K562 (cell line): Measurements from ENCODE around the gene CDH20. TPM values are rescaled to one million over a fixed set of nuclear protein-coding genes. Genes with fewer than 3 reads are reported as not detected.

Source experiments
- ATAC-seq: fragments of 200-7000 bp; cut with Tn5 transposase; 3 replicates; pipeline ENCODE4 v1.9.1; 2020; ENCODE audit warnings: moderate library complexity
- BruUV-seq: library from RNA; stranded (reverse); fragments of 400-500 nt; replicated peaks from 2 replicates; lab custom pipeline; 2021; lab: Mats Ljungman, UMichigan
- CTCF ChIA-PET: fragments of 300-600 bp; formaldehyde crosslinking; extraction: SDS; loops from one replicate; lab custom pipeline; 2021; ENCODE audit warnings: low intra/inter-chr PET ratio; lab: Yijun Ruan, JAX
- POLR2A ChIA-PET: fragments of 300-600, 350-650 bp; sonication (Branson Sonifier 250); formaldehyde crosslinking; extraction: SDS; loops from one replicate; lab custom pipeline; 2021; ENCODE audit warnings: antibody characterized with exemption, inconsistent platforms; lab: Yijun Ruan, JAX
- DNase-seq, 4 experiments: peaks; one replicate each; pipeline versions ENCODE4 v3.0.0 to v3.0.0-alpha.2; 2011 to 2018; ENCODE audit warnings: low spot score in 3 of 4, mixed read lengths in 3 of 4; ENCODE audit errors: extremely low read depth in 1 of 4
- FAIRE-seq: peaks from 2 replicates; lab custom pipeline; 2011; peaks lifted over from hg19 to GRCh38; lab: Jason Lieb, UNC
- H2AFZ ChIP-seq: 2 replicates; pipeline ENCODE4 v1.6.0; 2011; ENCODE audit warnings: low read depth, low read length, control low read depth, inconsistent platforms
- H3K27ac ChIP-seq: fragments of 200-600 bp; 3 replicates; pipeline ENCODE4 v1.8.0; 2011; ENCODE audit warnings: low read depth, mild to moderate bottlenecking, control low read depth, inconsistent platforms, low read length, moderate library complexity, mixed read lengths; ENCODE audit errors: extremely low read depth
- H3K27me3 ChIP-seq, 2 experiments: fragments of 300-600 bp in 1 of 2; 2 replicates in 1 of 2; 3 replicates in 1 of 2; pipeline versions ENCODE4 v1.6.0 to v1.8.0; 2011; ENCODE audit warnings: inconsistent platforms in 2 of 2, low read length in 2 of 2, mild to moderate bottlenecking in 1 of 2, mixed read lengths in 1 of 2, moderate library complexity in 1 of 2; ENCODE audit not compliant: control insufficient read depth in 2 of 2, insufficient read depth in 2 of 2
- H3K36me3 ChIP-seq: fragments of 300-600 bp; 3 replicates; pipeline ENCODE4 v1.8.0; 2011; ENCODE audit warnings: mild to moderate bottlenecking, low read length, inconsistent platforms; ENCODE audit not compliant: control insufficient read depth, insufficient read depth
- H3K4me1 ChIP-seq, 2 experiments: fragments of 200-600 bp in 1 of 2; replicated peaks in 1 of 2; 2 replicates in 1 of 2; 3 replicates in 1 of 2; pipeline versions ENCODE4 v1.5.1 to v1.8.0; 2011; ENCODE audit warnings: inconsistent platforms in 2 of 2, low read length in 2 of 2, mild to moderate bottlenecking in 1 of 2, mixed read lengths in 1 of 2, moderate library complexity in 1 of 2; ENCODE audit not compliant: control insufficient read depth in 2 of 2, insufficient read depth in 2 of 2
- H3K4me2 ChIP-seq: 2 replicates; pipeline ENCODE4 v1.6.1; 2011; ENCODE audit warnings: low read length, control low read depth, inconsistent platforms, mixed read lengths; ENCODE audit not compliant: insufficient read depth
- H3K4me3 ChIP-seq: fragments of 200-600 bp; sonication (generic), shearing (Covaris generic); 2 replicates; pipeline ENCODE4 v1.5.1; 2016; ENCODE audit warnings: control low read depth, inconsistent platforms
- H3K79me2 ChIP-seq: fragments of 200-600 bp; 3 replicates; pipeline ENCODE4 v1.8.0; 2011; ENCODE audit warnings: low read length, inconsistent platforms; ENCODE audit not compliant: control insufficient read depth, insufficient read depth
- H3K9ac ChIP-seq, 2 experiments: 2 replicates each; pipeline versions ENCODE4 v1.6.0 to v1.6.1; 2011; ENCODE audit warnings: low read depth in 2 of 2, low read length in 2 of 2, control low read depth in 1 of 2, inconsistent platforms in 1 of 2, mild to moderate bottlenecking in 1 of 2, mixed read lengths in 1 of 2; ENCODE audit not compliant: insufficient read depth in 1 of 2
- H3K9me1 ChIP-seq: one replicate; pipeline ENCODE4 v1.6.0; 2011; ENCODE audit warnings: inconsistent platforms, mild to moderate bottlenecking, low read length, moderate library complexity; ENCODE audit not compliant: control insufficient read depth, insufficient read depth
- H3K9me3 ChIP-seq: replicated peaks from 2 replicates; pipeline ENCODE4 v1.5.1; 2011; ENCODE audit warnings: low read depth, low read length, inconsistent platforms; ENCODE audit not compliant: control insufficient read depth, insufficient read depth
- H4K20me1 ChIP-seq: replicated peaks from 2 replicates; pipeline ENCODE4 v1.6.1; 2011; ENCODE audit warnings: low read length, inconsistent platforms, mixed read lengths; ENCODE audit not compliant: control insufficient read depth, insufficient read depth
- WGBS: fragments of 100-300 bp; shearing (Covaris generic); methylation state at CpG from one replicate; pipeline ENCODE4 v1.1.6; 2016; ENCODE audit warnings: low coverage, mixed read lengths; ENCODE audit not compliant: insufficient coverage; ENCODE audit errors: missing lambda C conversion rate; 5-methylcytosine and 5-hydroxymethylcytosine counted together
- in situ Hi-C: fragments of 300-500 bp; cut with MboI; formaldehyde crosslinking; loops from 4 replicates; pipeline ENCODE4 v1.15.0; 2018; ENCODE audit warnings: inconsistent platforms, mixed read lengths
- intact Hi-C: fragments of 100-400 bp; cut with micrococcal nuclease; formaldehyde crosslinking; loops from 2 replicates; pipeline ENCODE4 v1.14.2; 2022
- polyA plus RNA-seq, 8 experiments: library from polyadenylated mRNA; depleted of rRNA in 4 of 8; stranded (reverse) in 5 of 8; unstranded in 3 of 8; fragments of >200 nt; fragmentation: Nextera tagmentation in 2 of 8; fragmentation: Illumina TruSeq in 1 of 8; extraction: Ambion mirVana in 2 of 8; extraction: Trizol in 1 of 8; gene quantifications; 2 replicates each; pipeline versions ENCODE4 v1.2.1 to v1.2.3, GENCODE V29; 2011 to 2014; ENCODE audit warnings: inconsistent platforms in 1 of 8, missing spikeins in 1 of 8
- total RNA-seq, 7 experiments: library from RNA; depleted of rRNA in 6 of 7; stranded (reverse); fragments of >200 nt in 6 of 7; fragmentation: Illumina TruSeq in 2 of 7; extraction: Trizol in 2 of 7; gene quantifications; 2 replicates each; pipeline versions ENCODE4 v1.2.1 to v1.2.3, GENCODE V29; 2011 to 2021; ENCODE audit warnings: low replicate concordance in 1 of 7
- TF ChIP-seq, protein P1 (sequence below): IDR thresholded peaks from 3 replicates; pipeline ENCODE4 v1.6.1; 2011; ENCODE audit warnings: borderline replicate concordance, mild to moderate bottlenecking, moderate library complexity; ENCODE audit not compliant: insufficient read length; ENCODE audit errors: extremely low read depth
- TF ChIP-seq, protein P2 (sequence below): sonication (generic); formaldehyde crosslinking; IDR thresholded peaks from 2 replicates; pipeline ENCODE4 v1.8.0; 2022; ENCODE audit warnings: mild to moderate bottlenecking, missing genetic modification reagents

CDH20 gene
- total and polyA plus RNA-seq, 9 of the 15 experiments (the other 6 are each of a cell fraction or from before 2014, with no cell fraction given), result not detected

GRCh38 chr18:61402726-61403125 is 69.5 kb downstream of the CDH20 start:
- WGBS, result 0% methylated on average over 1 of the region's 1 CpG
- in situ Hi-C loops (no loop called here), intact Hi-C loops (no loop called here)
- no peaks in the 10 kb centered on the region for H3K36me3 ChIP-seq
- FAIRE-seq (no peak), ATAC-seq (no peak), DNase-seq (no peak)
- H3K79me2 ChIP-seq, result no peaks in the 10 kb centered on the region
- no peak overlapping the region for H2AFZ ChIP-seq
- no TSS peak for BruUV-seq
- TF ChIP-seq, protein P1, sequence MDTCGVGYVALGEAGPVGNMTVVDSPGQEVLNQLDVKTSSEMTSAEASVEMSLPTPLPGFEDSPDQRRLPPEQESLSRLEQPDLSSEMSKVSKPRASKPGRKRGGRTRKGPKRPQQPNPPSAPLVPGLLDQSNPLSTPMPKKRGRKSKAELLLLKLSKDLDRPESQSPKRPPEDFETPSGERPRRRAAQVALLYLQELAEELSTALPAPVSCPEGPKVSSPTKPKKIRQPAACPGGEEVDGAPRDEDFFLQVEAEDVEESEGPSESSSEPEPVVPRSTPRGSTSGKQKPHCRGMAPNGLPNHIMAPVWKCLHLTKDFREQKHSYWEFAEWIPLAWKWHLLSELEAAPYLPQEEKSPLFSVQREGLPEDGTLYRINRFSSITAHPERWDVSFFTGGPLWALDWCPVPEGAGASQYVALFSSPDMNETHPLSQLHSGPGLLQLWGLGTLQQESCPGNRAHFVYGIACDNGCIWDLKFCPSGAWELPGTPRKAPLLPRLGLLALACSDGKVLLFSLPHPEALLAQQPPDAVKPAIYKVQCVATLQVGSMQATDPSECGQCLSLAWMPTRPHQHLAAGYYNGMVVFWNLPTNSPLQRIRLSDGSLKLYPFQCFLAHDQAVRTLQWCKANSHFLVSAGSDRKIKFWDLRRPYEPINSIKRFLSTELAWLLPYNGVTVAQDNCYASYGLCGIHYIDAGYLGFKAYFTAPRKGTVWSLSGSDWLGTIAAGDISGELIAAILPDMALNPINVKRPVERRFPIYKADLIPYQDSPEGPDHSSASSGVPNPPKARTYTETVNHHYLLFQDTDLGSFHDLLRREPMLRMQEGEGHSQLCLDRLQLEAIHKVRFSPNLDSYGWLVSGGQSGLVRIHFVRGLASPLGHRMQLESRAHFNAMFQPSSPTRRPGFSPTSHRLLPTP, result no peak
- TF ChIP-seq, protein P2, sequence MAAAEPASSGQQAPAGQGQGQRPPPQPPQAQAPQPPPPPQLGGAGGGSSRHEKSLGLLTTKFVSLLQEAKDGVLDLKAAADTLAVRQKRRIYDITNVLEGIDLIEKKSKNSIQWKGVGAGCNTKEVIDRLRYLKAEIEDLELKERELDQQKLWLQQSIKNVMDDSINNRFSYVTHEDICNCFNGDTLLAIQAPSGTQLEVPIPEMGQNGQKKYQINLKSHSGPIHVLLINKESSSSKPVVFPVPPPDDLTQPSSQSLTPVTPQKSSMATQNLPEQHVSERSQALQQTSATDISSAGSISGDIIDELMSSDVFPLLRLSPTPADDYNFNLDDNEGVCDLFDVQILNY (CRISPR knock-in tag), result no peak
- H3K9me3 ChIP-seq, result no peaks in the 10 kb centered on the region
- ChIA-PET CTCF (no interaction called here), POLR2A (no interaction called here)
- no peak overlapping the region for H3K4me3 ChIP-seq
- no peaks in the 10 kb centered on the region for H3K9me1 ChIP-seq
- H3K4me2 ChIP-seq, result no peak overlapping the region
- no peak overlapping the region for H3K9ac ChIP-seq
- no peak overlapping the region for H3K27ac ChIP-seq
- no peaks in the 10 kb centered on the region for H4K20me1 ChIP-seq
- H3K27me3 ChIP-seq, result no peaks in the 10 kb centered on the region
- no peaks in the 10 kb centered on the region for H3K4me1 ChIP-seq
